Middle frontal gyrus (tissue), 1 donor: ENCODE data around the gene PCDHGC3.

Source experiments
- DNase-seq: peaks from one replicate; pipeline ENCODE4 v3.0.0-alpha.2; 2015; ENCODE audit warnings: low spot score; ENCODE audit errors: extremely low spot score

Gene PCDHGC3

DNA sequence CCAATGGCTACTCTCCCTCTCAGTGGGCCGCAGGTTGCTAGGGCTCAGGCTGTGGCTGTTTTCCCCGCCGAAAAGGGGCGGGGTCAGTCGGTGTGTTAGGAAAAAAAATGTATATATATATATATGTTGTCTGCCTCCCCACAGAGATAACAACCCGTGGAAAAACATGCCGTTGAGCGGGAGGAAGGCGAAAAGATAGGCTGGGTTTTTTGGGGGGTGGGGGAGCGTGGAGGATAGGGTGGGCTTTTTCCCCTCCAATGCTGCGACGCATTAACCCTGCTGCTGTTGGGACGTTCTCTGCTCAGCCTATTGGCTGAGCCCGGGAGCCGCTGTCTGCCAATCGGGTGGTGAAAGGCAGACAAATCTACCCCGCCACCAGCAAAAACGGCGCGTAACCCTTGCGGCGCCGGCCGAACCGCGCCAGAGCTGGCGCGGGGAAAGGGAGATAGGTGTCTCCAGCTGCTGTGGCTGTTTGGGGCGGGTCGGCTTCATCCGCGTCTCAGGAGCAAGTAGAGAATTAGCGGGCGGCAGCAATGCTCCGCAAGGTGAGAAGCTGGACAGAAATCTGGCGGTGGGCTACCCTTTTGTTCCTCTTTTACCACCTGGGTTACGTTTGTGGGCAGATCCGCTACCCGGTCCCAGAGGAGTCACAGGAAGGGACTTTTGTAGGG, 9.0 kb downstream of the PCDHGC3 start, which contains the start of gene PCDHGC4:
PCDHGC4 (plus strand) TSS at position 390 of the 671 bp plus-strand sequence; CDS start at position 534, 144 bp downstream.
- peak; percentile 68 for DNase-seq

DNA sequence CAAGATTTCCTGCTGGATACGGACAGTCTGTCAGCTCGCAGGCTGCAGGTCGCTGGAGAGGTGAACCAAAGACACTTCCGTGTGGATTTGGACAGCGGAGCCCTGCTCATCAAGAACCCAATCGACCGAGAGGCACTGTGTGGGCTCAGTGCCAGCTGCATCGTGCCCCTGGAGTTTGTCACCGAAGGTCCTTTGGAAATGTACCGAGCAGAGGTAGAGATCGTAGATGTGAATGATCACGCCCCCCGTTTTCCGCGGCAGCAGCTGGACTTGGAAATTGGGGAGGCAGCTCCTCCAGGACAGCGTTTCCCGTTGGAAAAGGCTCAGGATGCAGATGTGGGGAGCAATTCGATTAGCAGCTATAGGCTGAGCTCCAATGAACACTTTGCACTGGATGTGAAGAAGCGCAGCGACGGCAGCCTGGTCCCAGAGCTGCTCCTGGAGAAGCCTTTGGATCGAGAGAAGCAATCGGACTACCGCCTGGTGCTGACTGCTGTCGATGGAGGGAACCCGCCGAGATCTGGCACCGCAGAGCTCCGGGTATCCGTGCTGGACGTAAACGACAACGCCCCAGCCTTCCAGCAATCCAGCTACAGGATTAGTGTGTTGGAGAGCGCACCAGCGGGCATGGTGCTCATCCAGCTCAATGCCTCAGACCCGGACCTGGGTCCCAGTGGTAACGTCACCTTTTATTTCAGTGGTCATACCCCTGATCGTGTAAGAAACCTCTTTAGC, 9.7 kb downstream of the PCDHGC3 start:
- DNase-seq = no peak

DNA sequence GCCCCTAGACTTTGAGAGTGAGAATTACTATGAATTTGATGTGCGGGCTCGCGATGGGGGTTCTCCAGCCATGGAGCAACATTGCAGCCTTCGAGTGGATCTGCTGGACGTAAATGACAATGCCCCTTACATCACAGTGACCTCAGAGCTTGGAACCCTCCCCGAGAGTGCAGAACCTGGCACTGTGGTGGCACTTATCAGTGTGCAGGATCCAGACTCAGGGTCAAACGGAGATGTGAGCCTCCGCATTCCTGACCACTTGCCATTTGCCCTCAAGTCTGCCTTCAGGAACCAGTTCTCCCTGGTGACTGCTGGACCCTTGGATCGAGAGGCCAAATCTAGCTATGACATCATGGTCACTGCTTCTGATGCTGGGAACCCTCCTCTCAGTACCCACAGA, 10.3 kb downstream of the PCDHGC3 start:
- DNase-seq = no peak

DNA sequence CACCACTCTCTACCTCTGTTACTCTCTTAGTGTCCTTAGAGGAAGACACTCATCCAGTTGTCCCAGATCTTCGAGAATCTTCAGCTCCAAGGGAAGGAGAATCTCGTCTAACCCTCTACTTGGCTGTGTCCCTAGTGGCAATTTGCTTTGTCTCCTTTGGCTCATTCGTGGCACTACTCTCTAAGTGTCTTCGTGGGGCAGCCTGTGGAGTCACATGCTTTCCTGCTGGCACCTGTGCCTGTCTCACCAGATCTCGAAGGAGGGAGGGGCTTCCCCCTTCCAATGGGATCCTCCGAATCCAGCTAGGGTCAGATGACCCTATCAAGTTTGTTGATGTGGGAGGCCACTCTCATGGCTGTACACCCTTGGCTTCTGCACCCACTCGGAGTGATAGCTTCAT, 11.4 kb downstream of the PCDHGC3 start:
- no peak for DNase-seq

DNA sequence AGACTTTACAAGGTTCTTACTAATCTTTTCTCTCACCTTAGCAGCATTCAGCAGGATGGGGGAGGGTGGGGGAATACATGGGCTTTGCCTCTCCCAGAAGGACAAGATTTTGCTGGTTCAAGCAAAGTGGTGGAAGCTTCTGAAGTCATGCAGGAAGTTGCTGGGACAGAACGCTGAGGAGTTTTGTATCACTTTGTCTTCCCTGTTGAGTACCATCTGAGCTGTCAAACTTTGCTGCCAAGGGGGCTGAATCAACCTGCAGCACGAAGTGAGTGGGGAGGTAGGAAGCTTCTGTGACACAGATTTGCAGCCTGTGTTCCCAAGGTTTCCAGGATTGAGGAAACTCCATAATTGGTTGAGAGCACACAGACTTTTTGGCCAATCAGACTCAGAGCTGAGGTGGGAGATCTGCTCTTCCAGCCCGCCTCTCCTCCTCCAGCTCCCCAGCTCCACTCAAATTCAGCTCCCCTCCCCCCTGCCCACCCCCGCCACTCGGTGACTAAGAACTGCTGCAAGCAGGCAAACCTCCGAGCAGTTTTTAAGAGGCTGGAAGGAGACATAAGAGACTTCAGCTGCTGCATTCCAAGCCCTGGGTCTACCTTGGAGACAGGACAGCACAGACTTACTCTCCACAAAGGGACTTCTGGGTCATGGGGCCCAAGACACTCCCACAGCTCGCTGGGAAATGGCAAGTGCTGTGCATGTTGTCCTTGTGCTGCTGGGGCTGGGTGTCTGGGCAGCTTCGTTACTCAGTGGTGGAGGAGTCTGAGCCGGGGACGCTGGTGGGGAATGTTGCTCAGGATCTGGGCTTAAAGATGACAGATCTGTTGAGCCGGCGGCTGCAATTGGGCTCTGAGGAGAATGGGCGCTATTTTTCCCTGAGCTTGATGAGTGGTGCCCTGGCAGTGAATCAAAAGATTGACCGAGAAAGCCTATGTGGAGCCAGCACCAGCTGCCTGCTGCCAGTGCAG, 13.1 kb downstream of the PCDHGC3 start, which contains the start of gene PCDHGC5:
PCDHGC5 (plus strand) TSS at position 491 of the 971 bp plus-strand sequence; CDS start at position 651, 160 bp downstream.
- peak; percentile 63 for DNase-seq

DNA sequence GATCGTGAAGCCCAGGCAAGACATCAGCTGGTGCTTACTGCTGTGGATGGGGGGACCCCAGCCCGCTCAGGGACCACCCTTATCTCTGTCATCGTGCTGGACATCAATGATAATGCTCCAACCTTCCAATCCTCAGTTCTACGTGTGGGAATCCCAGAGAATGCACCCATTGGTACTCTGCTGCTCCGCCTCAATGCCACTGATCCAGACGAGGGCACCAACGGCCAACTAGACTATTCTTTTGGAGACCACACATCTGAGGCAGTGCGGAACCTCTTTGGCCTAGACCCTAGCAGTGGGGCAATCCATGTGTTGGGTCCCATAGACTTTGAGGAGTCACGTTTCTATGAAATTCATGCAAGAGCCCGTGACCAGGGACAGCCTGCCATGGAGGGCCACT, 14.1 kb downstream of the PCDHGC3 start:
- no peak for DNase-seq

DNA sequence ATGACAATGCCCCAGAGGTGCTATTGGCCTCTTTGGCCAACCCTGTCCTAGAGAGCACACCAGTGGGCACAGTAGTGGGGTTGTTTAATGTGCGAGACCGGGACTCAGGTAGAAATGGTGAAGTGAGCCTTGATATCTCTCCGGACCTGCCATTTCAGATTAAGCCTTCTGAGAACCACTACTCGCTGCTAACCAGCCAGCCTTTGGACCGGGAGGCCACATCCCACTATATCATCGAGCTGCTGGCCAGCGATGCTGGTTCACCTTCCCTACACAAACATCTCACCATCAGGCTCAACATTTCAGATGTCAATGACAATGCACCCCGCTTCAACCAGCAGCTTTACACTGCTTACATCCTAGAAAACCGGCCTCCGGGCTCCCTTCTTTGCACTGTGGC, 14.5 kb downstream of the PCDHGC3 start:
- no peak for DNase-seq

DNA sequence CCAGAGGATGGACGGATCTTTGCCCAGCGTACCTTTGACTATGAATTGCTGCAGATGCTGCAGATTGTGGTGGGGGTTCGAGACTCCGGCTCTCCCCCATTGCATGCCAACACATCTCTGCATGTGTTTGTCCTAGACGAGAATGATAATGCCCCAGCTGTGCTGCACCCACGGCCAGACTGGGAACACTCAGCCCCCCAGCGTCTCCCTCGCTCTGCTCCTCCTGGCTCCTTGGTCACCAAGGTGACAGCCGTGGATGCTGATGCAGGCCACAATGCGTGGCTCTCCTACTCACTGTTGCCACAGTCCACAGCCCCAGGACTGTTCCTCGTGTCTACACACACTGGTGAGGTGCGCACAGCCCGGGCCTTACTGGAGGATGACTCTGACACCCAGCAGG, 15.0 kb downstream of the PCDHGC3 start:
- DNase-seq = no peak

DNA sequence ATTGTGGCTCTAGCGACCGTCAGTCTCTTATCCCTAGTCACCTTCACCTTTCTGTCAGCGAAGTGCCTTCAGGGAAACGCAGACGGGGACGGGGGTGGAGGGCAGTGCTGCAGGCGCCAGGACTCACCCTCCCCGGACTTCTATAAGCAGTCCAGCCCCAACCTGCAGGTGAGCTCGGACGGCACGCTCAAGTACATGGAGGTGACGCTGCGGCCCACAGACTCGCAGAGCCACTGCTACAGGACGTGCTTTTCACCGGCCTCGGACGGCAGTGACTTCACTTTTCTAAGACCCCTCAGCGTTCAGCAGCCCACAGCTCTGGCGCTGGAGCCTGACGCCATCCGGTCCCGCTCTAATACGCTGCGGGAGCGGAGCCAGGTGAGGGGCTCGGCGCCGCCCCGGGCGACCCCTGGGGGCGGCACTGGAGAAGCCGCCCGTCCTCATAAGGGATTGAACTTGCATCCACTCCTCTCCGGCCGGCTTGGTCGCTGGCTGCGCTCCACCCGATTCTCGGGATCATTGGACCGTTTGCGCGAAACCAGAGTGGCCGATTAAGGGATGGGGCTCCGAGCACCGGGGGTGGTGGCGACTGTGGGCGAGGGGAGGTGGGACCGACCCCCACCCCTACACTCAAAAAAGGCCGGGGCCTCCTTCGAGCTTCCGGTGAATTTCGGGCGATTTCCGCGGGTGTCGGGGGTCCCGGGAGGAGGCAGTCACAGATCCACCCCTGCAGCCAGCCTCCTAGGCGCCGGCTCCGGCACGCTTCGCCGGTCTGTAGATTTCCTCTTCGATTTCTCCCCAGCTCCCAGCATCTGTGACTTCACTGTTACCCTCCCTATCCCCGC, 15.8 kb downstream of the PCDHGC3 start:
- no peak for DNase-seq

DNA sequence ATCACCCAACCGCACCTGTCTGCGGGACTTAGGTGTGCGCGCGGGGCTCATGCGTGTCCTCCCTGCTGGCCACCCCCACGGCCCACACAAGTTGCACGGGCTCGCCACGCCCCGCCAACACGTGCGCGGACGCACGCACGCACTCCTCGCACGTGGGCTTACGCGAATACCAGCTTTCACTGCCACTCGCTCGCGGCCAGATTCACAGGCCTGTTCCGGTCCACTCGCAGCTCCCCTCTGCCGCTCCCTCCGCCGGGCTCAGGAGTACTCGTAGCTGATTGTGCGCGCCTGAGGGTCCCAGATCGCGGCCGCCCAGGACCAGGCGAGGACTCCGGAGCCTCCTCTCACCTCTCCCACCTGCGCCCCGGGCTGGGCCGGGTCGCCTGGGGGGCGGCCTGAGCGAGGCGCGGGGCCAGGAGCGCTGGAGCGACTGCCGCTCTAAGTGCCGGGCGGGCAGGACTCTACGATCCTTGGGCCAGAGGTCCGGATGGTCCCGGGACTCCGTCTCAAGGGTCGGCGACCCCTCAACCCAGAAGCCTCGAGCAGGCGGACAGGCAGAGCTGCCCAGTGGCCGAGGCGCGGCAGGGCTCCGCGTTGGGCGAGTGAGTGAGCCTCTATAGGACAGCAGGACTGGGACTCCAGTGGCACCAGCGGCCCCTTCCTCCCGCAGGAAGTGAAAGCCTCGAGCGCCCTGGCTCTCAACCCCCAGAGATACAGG, 16.6 kb downstream of the PCDHGC3 start:
- no peak for DNase-seq

DNA sequence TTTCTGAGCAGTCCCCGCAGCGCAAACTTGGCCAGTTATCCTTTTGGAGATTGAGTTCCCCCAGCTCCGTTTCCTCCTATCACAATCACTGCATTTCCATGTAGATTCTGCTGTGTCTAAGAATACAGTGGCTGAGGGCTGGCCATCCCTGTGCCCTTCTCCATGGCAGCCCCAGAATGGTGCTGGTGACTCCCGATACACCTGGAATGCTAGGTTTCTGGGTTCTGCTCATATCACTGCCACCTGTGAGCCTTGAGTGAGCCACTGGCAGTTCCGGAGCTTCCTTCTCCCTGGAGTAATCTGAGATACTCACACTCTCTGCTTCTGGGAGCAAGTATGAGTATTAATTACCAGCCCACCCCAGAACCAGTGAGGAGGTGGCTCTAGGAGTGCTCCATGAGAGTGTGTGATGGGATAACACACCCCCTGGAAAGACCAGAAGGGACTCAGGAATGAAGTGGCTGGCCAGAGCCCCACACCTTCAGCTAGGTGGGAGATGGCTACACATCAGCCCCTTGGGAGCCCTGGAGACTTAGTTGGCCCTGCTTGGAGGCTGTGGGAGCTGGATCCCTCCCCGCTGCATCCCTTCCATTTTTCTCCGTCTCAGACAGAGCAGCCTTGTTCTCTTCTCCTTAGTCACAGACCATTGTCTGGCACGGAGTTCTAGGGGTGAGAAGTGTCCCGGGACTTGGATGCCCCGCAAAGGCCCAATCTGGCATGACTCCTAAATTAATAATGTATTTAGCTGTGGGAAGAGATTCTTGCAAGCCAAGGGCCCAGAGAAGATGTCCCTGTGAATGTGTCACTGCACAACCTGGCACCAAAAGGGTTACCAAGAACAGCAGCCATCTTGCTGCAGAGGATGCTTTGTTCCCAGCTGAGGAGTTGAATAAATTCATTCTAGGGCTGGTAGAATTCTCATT, 18.0 kb downstream of the PCDHGC3 start:
- DNase-seq = no peak

DNA sequence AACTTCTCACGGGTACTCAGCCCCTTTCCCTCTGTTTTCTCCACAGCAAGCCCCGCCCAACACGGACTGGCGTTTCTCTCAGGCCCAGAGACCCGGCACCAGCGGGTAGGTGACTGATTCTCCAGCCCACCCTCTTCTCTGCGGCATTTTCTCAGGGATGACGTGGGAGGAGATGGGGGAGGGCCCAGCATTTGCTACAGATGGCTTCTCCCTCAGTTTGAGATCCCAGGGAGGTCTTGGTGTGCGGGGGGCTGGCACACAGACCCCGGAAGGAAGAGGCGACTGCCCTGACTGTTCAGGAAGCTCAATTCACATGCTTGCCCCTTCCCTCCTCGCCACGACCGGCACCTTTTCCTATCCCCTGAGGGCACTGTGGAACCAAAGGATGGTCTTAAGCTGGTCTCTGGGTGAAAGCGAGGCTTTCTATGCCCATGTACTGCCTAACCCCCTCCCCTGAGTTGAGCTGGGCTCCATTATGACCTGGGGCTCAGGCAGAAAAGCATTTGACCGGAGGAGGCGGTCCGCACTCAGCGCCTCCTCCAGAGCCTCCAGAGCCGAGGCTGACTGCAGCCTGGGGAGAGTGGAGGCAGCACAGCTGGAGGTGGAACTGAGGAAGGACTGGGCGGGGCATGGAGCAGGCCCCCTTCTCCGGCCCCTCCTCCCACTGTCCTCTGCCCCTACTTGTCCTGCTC, 19.1 kb downstream of the PCDHGC3 start:
- no peak for DNase-seq

DNA sequence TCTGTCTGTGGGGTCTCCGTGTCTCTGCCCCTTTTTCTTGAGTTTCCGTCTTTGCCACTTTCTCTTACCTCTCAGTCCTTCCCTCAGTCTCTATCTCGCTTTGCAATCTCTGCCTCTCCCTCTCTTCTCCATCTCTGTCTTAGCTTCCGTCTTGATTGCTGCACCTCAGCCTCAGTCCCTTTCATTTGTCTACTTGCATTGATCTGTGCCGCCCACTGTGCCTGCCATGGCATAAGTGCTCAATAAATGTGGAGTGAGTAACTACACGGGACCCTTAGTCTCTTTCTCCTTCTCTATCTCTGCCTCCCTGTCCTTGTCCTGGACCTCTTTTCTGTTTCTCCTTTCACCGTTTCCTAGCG, 19.7 kb downstream of the PCDHGC3 start:
- DNase-seq = no peak

DNA sequence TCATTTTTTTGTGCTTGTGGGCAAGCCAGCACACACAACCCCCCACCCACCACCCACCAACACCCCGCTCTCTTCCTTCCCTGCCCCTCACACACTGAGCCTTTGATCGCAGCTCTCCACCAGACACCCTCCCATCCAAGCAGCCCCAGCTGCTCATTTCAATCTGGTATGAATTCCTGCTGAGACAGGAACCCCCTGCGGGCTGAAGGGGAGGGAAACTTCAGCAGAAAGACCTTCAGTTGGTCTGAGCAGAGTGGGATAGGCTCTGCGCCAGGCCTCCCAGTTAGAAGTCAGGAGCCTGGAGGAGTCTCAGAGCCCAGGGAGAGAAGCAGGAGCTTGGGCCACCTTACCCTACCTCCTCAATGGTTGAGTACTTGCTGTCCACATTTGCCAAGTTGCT, 20.3 kb downstream of the PCDHGC3 start:
- DNase-seq = no peak

DNA sequence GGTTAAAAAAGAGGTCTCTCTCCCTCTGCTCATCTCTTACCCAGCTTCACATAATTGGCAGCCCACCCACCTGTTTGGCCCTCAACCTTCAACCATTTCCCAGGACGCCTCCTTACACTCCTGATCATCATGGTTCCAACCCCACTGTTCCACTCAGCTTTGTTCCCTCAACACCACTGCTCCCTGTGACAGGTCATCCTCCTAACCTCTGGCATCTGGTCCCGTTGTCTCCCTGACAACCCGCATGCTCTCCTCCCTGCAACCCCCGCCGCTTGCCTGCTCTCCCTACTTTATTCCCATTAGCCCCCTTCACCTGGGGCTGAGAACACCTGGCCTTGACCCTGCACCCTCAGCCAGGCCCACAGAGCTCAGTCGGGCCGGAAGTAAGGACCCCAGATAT, 26.0 kb downstream of the PCDHGC3 start:
- DNase-seq = no peak

DNA sequence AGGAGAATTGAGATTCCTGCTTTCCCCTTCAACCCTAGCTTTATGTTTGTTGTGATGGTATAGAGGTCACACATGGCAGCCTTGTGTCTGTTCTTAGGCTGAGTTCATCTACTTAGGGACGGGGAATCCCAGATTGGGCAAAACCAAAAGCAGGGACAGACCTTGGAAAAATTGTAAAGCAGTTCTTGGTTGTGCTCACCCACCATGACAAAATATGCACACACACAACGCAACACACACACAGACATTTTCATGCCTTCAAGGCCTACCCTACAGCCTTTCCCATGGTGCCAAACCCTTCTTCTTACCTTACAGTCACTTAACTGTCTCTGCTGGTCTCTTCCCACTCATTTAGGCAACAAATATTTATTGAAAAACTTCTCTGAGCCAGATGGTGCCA, 27.9 kb downstream of the PCDHGC3 start:
- DNase-seq = no peak

DNA sequence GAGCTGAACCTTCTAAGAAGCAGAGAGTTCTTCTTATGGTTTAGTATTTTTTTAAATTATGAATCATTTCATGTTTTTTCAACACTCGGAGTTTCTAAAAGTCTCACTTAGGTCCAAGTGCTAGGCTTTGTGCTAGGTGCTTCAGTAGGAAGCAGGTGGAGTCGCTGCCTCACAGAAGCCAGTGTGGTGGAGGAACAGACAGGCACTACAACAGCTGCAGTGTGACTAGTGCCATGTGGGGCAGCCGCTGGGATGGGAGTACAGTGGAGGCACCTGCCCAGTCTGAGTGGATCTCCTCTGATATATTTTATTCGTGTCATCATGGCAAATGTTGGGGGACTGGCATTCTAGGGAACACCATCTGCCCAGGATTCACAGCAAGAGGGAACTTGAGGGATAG, 28.4 kb downstream of the PCDHGC3 start:
- DNase-seq = no peak

DNA sequence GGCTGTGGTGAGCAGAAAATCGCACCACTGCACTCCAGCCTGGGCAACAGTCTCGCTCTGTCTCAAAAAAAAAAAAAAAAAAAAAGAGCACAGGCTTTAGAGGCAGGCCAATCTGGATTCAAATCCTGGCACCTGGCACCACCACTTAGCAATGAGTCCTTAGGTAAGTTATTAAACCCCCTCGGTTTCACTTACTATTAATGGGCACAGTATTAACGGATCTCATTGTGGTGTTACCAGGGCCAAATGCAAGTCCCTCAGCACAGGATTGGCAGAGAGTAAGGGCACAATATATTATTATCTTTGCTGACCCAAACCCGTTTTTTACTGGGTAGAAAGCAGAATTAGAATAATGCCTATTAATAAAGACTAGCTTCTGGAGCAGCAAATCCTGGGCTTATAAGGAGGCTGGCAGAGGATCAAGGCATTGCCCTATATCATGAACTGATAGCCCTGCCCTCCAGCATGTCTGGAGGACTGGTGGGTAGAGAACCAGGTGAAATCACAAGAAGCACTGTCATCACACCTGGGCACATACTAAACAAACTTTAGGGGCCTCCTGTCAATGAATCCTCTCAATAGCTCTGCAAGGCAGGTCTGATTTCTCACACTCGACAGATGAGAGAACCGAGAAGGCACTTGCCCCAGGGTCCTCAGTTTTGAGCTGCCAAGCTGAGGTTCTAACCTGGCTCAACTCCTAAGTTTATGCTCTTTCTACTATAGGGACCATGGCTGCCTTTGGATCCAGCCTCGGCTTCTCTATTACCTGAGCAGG, 30.8 kb downstream of the PCDHGC3 start:
- DNase-seq = no peak
